Stimulated activated CD4-positive, alpha-beta T cell treated with anti-CD3 and anti-CD28 coated beads, TNF-alpha, amount 100 ng/mL, for 4 hours (primary cell): ENCODE data around the gene PGBD5.

Experiments used
- DNase-seq, 3 experiments: peaks; one replicate each; pipeline ENCODE4 v3.0.0-alpha.2; 2020; ENCODE audit warnings: low read depth in 3 of 3

Gene PGBD5

DNA sequence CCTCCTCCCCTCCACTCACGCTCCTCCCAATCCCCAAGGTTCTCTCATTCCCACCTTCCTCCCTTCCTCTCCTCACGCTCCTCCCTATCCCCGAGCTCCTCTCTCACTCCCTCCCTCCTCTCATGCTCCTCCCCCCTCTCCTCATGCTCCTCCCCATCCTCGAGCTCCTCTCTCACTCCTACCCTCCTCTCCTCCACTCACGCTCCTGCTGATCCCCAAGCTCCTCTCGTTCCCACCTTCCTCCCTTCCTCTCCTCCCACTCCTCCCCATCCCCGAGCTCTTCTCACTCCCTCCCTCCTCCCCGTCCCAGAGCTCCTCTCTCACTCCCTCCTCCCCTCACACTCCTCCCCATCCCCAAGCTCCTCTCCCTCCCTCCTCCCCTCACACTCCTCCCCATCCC lies 31.4 kb downstream of the PGBD5 start:
- no peak for DNase-seq

DNA sequence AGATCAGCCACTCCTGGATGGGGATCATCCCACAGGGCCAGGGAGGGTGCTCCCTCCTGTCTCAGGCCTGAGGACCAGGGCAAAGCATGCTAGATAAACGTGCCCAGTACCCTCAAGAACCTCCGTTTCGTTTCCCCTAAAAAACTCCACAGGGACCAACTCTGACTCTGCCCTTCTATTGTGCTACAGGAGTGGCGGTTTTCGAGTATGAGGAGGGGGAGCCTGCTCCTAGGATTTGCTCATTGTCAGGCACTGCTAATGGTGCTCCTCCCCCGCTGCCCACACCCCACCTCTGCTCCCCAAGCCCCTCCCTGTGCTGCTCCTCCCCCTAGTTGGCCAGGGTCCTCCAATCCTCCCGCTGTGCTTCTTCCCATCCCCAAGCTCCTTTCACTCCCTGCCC lies 32.0 kb downstream of the PGBD5 start:
- DNase-seq: no peak

DNA sequence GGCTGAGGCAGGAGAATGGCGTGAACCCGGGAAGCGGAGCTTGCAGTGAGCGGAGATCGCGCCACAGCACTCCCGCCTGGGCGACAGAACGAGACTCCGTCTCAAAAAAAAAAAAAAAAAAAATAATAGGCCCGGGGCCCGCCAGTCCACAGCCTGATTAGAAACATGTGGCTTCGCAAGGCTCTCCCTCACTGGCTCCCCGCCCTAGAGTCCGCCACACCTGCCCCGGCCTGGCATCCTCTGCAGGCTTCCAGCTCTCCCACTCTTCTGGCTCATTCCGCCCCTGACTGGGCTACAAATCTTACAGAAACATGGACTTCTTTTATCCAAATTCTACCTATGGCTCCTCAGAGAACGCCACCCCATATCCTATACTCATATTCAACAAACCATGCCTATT lies 32.4 kb downstream of the PGBD5 start:
- no peak for DNase-seq

DNA sequence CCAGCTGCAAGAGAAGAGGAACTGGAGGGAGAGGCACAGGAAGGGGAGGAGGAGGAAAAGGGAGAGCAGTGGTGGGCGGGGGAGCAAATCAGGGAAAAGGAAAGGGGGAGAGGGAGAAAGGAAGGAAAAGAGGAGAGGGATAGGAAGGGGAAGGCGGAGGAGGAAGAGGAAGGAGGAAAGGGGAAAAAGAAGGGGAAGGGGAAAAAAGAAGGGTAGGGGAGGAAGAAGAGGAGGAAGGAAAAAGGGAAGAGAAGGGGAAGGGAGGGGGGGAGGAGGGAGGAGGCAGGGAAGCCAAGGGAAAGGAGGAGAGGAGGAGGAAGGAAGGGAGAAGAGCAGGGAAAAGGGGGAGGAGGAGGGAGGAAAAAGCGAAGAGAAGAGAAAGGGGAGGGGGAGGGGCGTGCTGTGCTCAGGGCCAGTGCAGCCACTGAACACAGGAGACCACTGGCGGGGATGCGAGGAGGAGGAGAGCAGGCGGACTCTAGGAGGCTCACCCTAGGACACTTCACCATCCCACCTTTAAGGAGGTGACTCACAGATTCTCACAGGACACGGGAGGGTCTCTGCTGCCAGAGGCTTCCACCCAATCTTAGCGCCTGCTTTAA lies 33.1 kb downstream of the PGBD5 start:
- DNase-seq: no peak

DNA sequence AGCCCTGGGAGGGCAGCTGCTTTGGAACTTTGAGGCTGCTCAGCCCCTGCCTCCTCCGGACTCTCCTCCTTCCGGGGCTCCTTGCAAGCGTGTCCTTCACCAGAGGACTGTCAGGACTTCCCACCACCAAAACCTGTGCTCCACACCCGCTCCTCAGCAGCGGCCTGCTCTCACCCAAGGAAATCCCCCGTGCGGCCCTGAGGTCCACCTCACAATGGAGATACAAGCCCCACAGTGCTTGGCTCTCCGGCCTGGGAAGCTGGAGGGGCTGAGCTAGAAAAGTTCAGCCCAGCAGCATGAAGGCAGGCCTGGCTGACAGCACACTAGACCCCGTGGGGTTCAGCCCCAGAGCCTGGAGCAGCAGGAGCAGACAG lies 33.6 kb downstream of the PGBD5 start:
- no peak for DNase-seq

DNA sequence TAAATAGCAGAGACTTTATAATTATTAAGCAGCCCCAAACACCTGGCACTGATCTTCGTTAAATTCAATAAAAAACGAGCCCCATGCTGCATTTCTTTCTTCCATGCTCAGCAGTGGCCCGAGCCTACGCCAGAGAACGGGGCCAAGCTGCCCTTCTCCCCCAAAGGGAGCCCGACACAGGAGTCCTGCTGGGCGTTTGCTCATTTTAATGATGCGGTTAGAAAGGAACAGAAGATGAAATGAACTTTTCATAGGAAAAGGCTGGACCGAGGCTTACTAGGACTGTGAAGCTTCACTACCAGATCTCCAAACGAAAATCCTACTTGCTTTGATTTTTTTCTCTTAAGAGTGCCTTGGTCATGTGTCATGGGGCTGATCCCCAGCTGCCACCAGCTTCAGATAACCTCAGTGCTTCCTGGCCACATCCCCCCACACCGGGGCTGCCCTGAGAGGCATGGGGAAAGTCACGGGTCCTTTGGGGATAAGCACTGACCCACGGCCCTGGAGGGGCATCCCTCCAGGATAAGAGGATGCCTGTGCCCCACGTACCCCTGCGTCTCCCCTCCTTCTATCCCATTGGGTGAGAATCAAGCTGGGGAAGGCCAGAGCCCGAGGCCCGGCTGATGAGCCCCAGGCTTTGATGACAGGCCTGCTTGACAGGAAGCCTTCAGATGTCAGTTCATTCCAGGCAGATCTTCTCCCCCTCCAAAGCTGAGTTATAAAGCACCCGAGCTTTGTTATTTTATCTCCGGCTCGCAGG lies 34.2 kb downstream of the PGBD5 start:
- no peak for DNase-seq

DNA sequence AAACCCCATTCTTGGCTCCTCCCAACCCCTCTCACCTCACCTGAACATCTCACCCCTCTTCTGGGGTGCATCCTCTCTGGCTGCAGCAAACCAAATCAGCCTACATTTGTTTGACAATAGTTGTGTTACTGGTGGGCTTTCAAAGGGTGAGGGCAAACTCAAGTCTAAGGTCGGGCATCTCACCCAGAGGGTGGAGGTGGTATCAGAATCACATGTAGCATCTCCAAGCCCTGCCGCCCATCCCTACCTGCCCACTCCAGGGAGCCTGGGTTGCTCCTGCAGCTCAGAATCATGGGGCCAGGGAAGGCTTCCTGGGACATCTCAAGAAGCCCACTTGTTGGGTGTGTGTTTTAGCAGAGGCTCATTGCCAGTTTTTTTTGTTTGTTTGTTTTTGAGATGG lies 35.8 kb downstream of the PGBD5 start:
- DNase-seq: no peak

DNA sequence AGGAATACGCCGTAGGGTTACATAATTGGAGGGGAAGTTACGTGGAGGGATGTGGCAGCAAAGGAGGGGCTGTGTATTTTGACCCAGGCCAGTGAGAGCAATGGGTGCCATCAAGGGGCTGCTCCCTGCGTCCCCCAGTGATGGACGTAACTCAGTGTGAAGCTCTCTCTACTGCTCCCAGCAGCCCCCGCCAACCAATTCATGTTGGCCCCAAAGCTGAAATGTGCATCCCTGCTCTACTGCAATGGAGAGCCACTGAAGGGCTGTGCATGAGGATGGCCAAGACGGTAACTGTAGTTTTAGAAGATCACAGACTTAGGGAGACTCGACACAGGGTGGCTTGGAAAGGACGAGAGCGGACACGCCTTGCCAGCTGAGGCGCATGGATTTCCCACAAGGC lies 38.3 kb downstream of the PGBD5 start:
- no peak for DNase-seq

DNA sequence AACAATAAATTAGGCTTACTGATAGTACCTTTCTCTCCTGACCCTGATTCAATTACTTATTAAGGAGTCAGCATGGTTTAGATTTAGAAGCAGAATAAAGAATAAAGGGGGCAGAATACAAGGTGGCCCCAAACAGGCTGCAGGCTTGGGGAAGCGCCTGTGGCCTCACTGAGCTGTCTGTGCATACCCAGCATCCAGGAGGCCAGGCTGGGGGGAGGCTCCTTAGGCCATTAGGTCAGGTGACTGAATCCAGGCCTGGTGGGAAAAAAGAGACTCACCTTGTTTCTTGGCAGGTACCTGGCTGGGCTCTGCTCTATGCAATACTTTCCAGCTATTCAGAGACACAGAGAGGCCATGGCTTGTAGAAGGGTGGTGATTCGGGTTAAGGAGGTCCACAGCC lies 38.8 kb downstream of the PGBD5 start:
- DNase-seq: no peak

DNA sequence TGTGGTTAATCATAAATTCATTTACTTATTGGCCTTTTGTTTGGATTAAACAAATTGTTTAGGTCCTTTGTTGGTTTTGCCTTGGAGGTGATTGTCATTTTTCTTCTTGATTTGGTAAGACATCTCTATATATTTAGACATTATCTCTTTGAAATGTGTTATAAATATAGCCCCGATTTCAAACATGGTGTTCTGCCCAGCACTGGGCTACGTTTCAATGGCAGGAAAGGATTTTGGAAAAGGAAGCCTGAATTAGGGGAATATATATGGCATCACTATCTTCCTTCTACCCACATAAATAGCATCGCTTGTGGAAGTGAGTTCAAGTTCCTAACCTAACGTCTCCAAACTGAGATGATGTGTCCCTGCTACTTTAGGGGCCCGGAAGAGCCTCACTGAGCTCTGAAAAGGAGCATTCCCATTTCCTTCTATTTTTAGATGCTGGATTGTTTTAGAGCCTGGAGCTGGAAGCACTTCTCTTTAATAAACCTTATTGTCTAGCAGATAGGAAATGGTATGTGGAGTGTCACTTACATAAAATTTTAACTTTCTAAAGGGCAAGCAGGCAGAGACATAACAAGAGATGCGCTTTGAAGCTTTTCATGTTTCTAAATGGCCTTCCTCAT lies 39.4 kb downstream of the PGBD5 start:
- no peak for DNase-seq

DNA sequence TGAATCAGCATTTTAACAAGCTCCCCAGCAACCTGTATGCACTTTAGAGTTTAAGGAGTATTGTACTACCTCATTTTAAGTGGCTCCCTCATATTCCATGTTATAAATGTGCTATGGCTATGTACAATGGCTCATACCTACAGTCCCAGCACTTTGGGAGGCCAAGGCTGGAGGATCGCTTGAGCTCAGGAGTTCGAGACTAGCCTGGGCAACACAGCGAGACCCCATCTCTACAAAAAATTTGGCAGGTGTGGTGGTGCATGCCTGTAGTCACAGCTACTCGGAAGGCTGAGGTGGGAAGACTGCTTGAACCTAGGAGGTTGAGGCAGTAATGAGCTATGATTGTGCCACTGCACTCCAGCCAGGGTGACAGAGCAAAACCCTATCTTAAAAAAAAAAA lies 40.2 kb downstream of the PGBD5 start:
- no peak for DNase-seq

DNA sequence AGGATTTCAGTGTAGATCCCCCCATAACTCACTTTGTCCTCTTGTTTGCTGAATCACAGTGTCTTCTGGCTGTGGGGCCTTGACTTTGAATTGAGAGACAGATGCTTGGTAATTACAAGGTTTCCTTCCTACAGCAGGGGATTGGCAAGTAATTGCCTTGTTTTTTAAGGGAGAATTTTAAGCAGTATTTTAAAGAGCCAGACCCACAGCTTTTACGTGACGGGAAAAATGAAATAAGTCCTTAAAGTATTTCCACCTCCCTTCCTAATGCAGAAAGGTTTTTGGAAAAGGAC lies 41.0 kb downstream of the PGBD5 start:
- DNase-seq: no peak

DNA sequence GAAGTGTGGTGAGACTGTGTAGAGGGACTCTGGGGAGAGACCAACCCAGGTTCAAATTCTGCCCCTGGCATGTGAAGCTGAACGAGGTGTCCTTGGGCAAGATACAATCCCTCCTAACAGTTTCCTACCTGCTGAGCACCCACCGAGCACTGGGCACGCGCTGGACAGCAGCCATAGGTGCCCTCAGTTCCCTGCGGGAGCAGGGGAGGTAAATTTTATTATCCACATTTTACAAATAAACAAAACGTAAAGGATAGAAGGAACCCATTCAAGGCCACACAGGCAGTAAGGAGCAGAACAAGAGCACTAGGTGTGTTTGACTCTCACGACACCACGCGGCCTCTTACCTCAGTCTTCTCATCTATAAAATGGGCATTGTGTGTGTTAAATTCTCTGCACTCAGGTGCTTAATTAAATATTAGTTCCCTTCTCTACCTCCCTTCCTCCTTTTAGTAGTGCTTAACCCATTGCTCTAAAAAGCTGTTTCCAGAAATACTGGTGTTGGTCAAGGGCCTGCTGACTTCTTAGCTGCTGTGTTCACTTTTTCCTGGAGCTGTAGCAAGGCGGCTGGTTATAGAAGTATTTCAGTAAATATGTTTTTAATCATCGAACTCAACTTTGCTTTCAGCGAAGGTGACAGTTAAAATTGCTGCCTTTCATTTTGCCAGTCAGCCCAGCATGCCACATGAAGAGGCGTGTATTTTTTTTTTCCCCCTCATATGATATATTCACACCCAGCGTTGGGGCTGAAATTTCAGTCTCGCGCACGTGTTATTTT lies 41.6 kb downstream of the PGBD5 start:
- no peak for DNase-seq

DNA sequence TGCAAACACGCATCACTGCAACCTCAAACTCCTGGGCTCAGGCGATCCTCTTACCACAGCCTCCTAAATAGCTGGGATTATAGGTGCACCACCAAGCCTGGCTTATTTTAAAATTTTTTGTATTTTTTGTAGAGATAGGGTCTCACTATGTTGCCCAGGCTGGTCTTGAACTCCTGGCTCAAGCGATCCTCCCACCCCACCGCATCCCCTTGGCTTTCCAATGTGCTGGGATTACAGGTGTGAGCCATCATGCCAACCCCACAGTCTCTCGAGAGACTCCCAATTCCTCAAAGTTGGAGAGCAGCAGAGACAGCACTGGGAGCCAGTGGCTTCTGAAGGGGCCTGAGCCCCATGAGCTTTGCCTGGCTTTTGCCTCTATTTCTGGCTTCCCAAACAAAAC lies 42.7 kb downstream of the PGBD5 start:
- no peak for DNase-seq

DNA sequence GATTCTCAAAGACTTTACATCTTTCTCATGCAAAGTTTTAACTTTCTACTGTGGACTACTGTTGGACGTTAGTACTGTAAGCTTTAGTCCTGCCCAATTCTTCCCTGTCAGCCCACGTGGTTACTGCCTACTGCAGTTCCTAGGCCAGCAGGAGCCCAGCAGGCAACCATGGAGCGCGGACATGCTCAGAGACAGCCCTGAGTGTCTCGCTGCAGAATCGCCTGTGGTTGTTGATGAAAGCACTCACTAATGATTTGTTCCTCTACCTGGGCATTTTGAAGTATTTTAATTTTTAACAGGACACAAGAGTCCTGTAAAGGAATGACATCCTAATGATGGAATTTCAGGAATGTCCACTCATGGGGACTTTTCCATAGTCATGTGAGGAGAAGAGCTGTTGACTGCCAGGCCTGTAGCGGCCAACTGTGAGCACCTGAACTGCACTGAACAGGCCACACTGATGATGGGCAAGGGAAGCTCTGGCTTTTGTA lies 44.1 kb downstream of the PGBD5 start:
- DNase-seq: no peak

DNA sequence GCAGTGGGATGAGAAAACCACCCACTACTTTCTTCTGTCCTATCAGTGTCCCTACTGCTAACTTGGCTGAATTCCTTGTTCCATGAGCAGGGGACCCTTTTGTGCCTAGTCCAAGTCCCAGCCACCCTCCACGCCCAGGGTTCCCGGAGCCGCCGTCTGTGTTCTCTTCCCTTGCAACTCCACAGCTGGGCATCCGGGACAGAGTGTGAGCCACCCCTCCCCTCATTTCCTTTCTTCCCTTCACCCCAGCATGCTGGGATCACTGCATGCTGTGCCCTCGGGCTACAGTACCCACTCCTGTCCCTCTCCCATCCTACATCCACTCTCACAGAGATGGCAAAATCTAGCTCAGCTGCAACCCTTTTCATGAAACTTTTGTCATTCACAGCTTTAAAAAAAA lies 44.5 kb downstream of the PGBD5 start:
- DNase-seq: no peak

DNA sequence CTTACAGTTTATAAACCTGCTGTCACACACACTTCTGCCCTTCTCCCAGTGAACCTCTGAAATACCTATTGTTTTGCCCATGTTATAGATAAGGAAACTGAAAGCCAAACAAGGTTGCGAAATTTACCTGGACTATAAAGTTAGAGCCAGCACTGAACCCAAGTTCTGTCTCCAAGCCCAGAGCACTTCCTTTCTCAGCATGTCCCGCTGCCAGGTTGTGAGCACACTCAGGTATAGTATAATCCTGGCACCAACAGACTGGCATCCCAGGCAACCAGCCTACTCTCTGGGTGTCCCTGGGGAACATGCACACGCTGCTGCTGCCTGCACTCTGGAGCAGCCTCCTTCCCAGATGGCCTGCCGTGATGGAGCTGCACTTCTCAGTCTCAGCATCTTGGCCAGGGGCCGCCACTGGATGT lies 45.1 kb downstream of the PGBD5 start:
- no peak for DNase-seq

DNA sequence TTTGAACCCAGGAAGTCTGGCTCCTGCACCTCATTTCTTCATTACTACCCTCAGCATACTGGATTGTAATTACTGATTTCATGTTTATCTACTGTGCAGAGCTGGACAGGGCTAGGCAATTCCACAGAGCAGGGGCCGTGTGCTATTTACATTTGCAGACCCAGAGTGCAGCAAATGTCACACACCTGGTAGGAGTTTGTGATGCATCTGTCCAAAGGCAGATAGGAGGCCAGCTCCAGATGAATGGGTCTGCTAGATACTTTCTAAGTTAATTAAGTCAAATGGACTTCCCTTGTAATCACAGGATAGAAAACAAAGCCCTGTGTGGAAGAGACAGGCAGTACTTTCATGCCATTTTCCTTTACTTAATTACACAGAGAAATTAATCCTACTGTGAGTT lies 46.2 kb downstream of the PGBD5 start:
- DNase-seq: no peak

DNA sequence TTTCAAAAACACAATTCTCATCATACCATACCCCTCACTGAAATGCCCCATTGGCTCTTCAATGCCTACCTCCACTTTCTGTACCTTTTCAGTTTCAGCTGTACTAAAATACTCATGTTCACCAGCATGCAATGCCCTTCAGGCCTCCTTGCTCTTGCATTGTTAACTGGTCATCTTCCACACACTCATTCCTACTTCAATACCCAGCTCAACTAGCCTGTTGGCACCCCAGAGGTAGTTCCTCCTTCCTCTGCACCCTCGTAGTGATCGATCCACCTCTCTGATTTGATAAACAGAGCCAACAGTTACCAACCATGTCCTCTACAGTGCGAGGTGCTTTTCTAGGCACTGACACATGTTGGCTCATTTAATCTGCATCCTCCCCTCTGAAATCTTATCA lies 46.7 kb downstream of the PGBD5 start:
- no peak for DNase-seq

DNA sequence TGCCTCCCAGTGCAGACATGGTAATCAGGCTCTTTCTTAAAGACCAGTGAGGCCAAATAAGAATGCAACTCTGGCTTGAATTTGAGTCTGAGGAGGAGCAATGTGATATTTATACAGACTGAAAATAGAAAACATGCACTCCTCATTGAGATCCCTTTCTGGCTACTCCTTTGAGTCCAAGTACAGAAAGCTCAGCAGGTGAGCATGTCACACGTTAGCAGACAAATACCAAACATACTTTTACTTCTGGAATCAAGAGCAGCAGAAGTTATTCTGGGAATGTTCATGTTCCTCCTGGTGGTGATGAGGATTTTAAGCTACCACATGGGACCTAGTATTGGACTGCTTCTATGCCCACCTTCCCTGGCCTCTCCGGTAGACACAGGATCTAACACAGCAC lies 48.3 kb downstream of the PGBD5 start:
- no peak for DNase-seq

DNA sequence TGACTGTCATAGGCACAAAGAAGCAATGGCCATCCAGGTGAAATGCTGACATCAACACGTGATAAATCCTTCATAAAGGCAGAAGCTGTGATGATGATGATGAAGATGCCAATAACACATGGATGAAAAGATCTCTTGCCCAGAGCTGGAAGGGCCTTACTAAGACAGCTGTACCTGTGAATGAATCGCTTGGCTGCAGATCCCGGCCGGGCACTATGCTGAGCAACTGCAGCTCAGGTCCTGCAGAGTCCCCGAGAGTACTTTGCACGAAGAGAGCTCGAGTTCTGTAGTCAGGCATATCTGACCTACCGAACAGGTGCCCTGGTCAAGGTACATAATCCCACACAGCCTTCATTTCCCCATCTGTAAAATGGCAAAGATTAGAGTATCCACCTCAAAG lies 48.8 kb downstream of the PGBD5 start:
- DNase-seq: no peak

DNA sequence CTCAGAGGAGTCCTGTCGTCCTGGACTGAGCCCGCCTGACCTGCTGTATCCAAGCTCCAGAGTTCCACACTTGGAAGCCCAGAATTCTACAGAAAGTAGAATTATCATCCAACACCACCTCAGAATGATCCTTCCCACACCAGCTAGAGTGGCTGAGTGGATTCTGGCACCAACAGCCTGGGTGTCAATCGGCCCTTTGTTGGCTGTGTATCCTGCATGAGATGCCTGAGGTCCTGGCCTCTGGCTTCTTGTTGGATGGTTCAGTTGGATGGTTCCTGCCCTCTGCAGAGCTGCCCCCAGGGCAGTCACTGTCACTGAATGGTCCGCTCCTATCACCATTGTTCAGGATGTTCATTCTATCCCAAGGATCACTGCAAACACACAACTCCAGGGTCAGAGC lies 49.8 kb downstream of the PGBD5 start:
- no peak for DNase-seq

DNA sequence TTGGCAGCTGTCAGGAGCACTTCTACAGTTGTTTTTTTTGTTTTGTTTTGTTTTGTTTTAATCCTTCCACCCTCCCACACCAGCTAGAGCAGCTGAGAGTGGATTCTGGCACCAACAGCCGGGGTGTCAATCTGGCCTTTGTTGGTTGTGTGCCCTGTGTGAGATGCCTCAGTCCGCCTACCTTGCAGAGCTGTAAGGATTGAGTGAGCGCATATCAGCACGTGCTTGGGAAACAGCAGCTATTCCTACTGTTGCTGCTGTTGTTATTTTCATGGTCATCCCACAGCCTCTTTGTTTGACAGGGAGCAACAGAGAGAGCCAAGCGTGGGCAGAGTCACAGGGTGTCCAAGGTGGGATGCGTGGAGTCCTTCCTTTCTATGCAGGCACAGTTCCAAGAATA lies 50.4 kb downstream of the PGBD5 start:
- no peak for DNase-seq
